K562 (cell line): ENCODE data around the gene NPR2. TPM values are rescaled to one million over a fixed set of nuclear protein-coding genes. Genes with fewer than 3 reads are reported as not detected.
A peak's percentile ranks its signal among the peaks of the same experiment; 100 is the strongest.

Source experiments
- CCAR2 ChIP-seq: fragments of 200-400 bp; formaldehyde crosslinking; IDR thresholded peaks from 2 replicates; pipeline ENCODE4 v1.6.1; 2017; ENCODE audit warnings: mild to moderate bottlenecking, low read depth, low read length
- CSDE1 ChIP-seq, 2 experiments: fragments of 450-650 bp; IDR thresholded peaks; 2 replicates each; pipeline ENCODE4 v1.6.1; 2016; ENCODE audit warnings: mild to moderate bottlenecking in 1 of 2
- DLX4 ChIP-seq: fragments of 250-450 bp; sonication (Bioruptor Pico); IDR thresholded peaks from 2 replicates; pipeline ENCODE4 v1.6.1; 2021; ENCODE audit warnings: mild to moderate bottlenecking
- ETS2 ChIP-seq: IDR thresholded peaks from 2 replicates; pipeline ENCODE4 v1.6.1; 2016; ENCODE audit warnings: borderline replicate concordance, missing genetic modification characterization, mild to moderate bottlenecking, moderate library complexity, missing compliant biosample characterization; ENCODE audit not compliant: poor library complexity, severe bottlenecking
- ETV1 ChIP-seq: fragments of 450-650 bp; conservative IDR thresholded peaks from 2 replicates; pipeline ENCODE4 v1.6.1; 2016; ENCODE audit warnings: missing genetic modification characterization, control low read depth, low read depth, missing compliant biosample characterization
- GABPA ChIP-seq: fragments of 200-800 bp; sonication (Bioruptor generic); conservative IDR thresholded peaks from 2 replicates; pipeline ENCODE4 v1.6.1; 2016; ENCODE audit warnings: low read depth, missing genetic modification characterization, missing compliant biosample characterization
- GATAD2B ChIP-seq: fragments of 450-650 bp; IDR thresholded peaks from 2 replicates; pipeline ENCODE4 v1.6.1; 2017; ENCODE audit warnings: mild to moderate bottlenecking, borderline replicate concordance
- JUN ChIP-seq, 2 experiments: sonication (generic) in 1 of 2; formaldehyde crosslinking in 1 of 2; IDR thresholded peaks; 2 replicates each; pipeline versions ENCODE4 v1.6.1 to v1.8.0; 2012 to 2022; ENCODE audit warnings: borderline replicate concordance in 2 of 2, mild to moderate bottlenecking in 2 of 2, improper control_type of control experiment in 1 of 2, low read depth in 1 of 2, low read length in 1 of 2, missing genetic modification reagents in 1 of 2
- LEF1 ChIP-seq: fragments of 450-650 bp; IDR thresholded peaks from 2 replicates; pipeline ENCODE4 v1.6.1; 2016; ENCODE audit warnings: mild to moderate bottlenecking
- MEF2A ChIP-seq: IDR thresholded peaks from 2 replicates; pipeline ENCODE4 v1.6.1; 2011; ENCODE audit warnings: low read depth, mild to moderate bottlenecking, low read length, moderate library complexity; ENCODE audit not compliant: control insufficient read depth
- NONO ChIP-seq, 2 experiments: fragments of 200-400 bp in 1 of 2; fragments of 450-650 bp in 1 of 2; formaldehyde crosslinking in 1 of 2; IDR thresholded peaks; 2 replicates each; pipeline ENCODE4 v1.6.1; 2017; ENCODE audit warnings: low read depth in 2 of 2, mild to moderate bottlenecking in 2 of 2, moderate library complexity in 2 of 2, low read length in 1 of 2
- NR1H2 ChIP-seq: sonication (generic); formaldehyde crosslinking; IDR thresholded peaks from 2 replicates; pipeline ENCODE4 v1.4.0; 2020; ENCODE audit warnings: mild to moderate bottlenecking, missing genetic modification reagents
- PHF8 ChIP-seq: fragments of 200-600 bp; sonication (generic); IDR thresholded peaks from 2 replicates; pipeline ENCODE4 v1.6.1; 2012; ENCODE audit warnings: mixed run types, mild to moderate bottlenecking, inconsistent platforms, low read length, moderate library complexity, borderline replicate concordance
- POLR2AphosphoS5 ChIP-seq: IDR thresholded peaks from 2 replicates; pipeline ENCODE4 v1.6.1; 2011; ENCODE audit warnings: mild to moderate bottlenecking, low read depth, low read length, moderate library complexity; ENCODE audit not compliant: control insufficient read depth, insufficient read depth
- PPARD ChIP-seq: fragments of 250-450 bp; sonication (Bioruptor Pico); IDR thresholded peaks from 2 replicates; pipeline ENCODE4 v1.8.0; 2022; ENCODE audit warnings: inconsistent platforms, mild to moderate bottlenecking, moderate library complexity
- TSC22D4 ChIP-seq: fragments of 450-650 bp; IDR thresholded peaks from 2 replicates; pipeline ENCODE4 v1.6.1; 2016; ENCODE audit warnings: missing genetic modification characterization, missing biosample characterization, control low read depth
- ZBED1 ChIP-seq: IDR thresholded peaks from 2 replicates; pipeline ENCODE4 v1.6.1; 2014
- ZBTB11 ChIP-seq, 3 experiments: fragments of 200-800 bp in 1 of 3; fragments of 250-450 bp in 1 of 3; fragments of 450-650 bp in 1 of 3; sonication (Bioruptor Pico) in 1 of 3; sonication (Bioruptor generic) in 1 of 3; formaldehyde crosslinking in 1 of 3; IDR thresholded peaks; 2 replicates each; pipeline versions ENCODE4 v1.6.1 to v1.8.0; 2016 to 2022; ENCODE audit warnings: mild to moderate bottlenecking in 2 of 3, missing genetic modification characterization in 2 of 3, missing compliant biosample characterization in 1 of 3, moderate library complexity in 1 of 3
- ZC3H8 ChIP-seq: fragments of 450-650 bp; IDR thresholded peaks from 2 replicates; pipeline ENCODE4 v1.6.1; 2017
- ZKSCAN8 ChIP-seq: fragments of 200-800 bp; sonication (Bioruptor generic); IDR thresholded peaks from 2 replicates; pipeline ENCODE4 v1.6.1; 2016; ENCODE audit warnings: missing genetic modification characterization, missing compliant biosample characterization
- ZNF655 ChIP-seq: fragments of 250-450 bp; sonication (Bioruptor Pico); IDR thresholded peaks from 2 replicates; pipeline ENCODE4 v1.5.0; 2021
- polyA plus RNA-seq, 8 experiments: library from polyadenylated mRNA; depleted of rRNA in 4 of 8; stranded (reverse) in 5 of 8; unstranded in 3 of 8; fragments of >200 nt; fragmentation: Nextera tagmentation in 2 of 8; fragmentation: Illumina TruSeq in 1 of 8; extraction: Ambion mirVana in 2 of 8; extraction: Trizol in 1 of 8; gene quantifications; 2 replicates each; pipeline versions ENCODE4 v1.2.1 to v1.2.3, GENCODE V29; 2011 to 2014; ENCODE audit warnings: inconsistent platforms in 1 of 8, missing spikeins in 1 of 8
- total RNA-seq, 7 experiments: library from RNA; depleted of rRNA in 6 of 7; stranded (reverse); fragments of >200 nt in 6 of 7; fragmentation: Illumina TruSeq in 2 of 7; extraction: Trizol in 2 of 7; gene quantifications; 2 replicates each; pipeline versions ENCODE4 v1.2.1 to v1.2.3, GENCODE V29; 2011 to 2021; ENCODE audit warnings: low replicate concordance in 1 of 7
- TF ChIP-seq, protein P1 (sequence below): sonication (generic); formaldehyde crosslinking; IDR thresholded peaks from 2 replicates; pipeline ENCODE4 v1.8.0; 2022; ENCODE audit warnings: mild to moderate bottlenecking, missing genetic modification reagents

NPR2 gene
- total and polyA plus RNA-seq, 9 of the 15 experiments (the other 6 are each of a cell fraction or from before 2014, with no cell fraction given) = 2.4 to 12.9 (median 6.0) TPM

GRCh38 chr9:35798658-35799374 is 7.4 kb downstream of the NPR2 start (continued):
- TF ChIP-seq TSC22D4 (tag) (no peak), PPARD (CRISPR knock-in tag) (no peak), POLR2AphosphoS5 (no peak), ZBED1 (no peak), GATAD2B (no peak), PHF8 (no peak), NR1H2 (CRISPR knock-in tag) (no peak), CCAR2 (no peak), MEF2A (no peak), CSDE1 (IDR thresholded peaks at IDR 0.05) (no peak), ETS2 (tag) (no peak), JUN (IDR thresholded peaks at IDR 0.05; ENCODE audit: borderline replicate concordance, low read depth, low read length) (0 out of 2 replicates have a peak, but pooled peaks have one; percentile 54), JUN (CRISPR knock-in tag; IDR thresholded peaks at IDR 0.05; ENCODE audit: borderline replicate concordance) (no peak), LEF1 (no peak; the same call in 1 of the 2 replicates), ZKSCAN8 (CRISPR knock-in tag) (no peak), GABPA (tag) (no peak), ZC3H8 (no peak), NONO (IDR thresholded peaks at IDR 0.05; ENCODE audit: low read depth in 2 of 2, low read length in 1 of 2) (no peak), ZBTB11 (CRISPR knock-in tag; IDR thresholded peaks at IDR 0.05) (no peak), ETV1 (tag) (no peak), ZNF655 (CRISPR knock-in tag) (no peak), DLX4 (CRISPR knock-in tag) (no peak)
- TF ChIP-seq, protein P1, sequence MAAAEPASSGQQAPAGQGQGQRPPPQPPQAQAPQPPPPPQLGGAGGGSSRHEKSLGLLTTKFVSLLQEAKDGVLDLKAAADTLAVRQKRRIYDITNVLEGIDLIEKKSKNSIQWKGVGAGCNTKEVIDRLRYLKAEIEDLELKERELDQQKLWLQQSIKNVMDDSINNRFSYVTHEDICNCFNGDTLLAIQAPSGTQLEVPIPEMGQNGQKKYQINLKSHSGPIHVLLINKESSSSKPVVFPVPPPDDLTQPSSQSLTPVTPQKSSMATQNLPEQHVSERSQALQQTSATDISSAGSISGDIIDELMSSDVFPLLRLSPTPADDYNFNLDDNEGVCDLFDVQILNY (CRISPR knock-in tag) = no peak
